Measurements from ENCODE around the gene ZNF23.

ZNF23 gene

DNA sequence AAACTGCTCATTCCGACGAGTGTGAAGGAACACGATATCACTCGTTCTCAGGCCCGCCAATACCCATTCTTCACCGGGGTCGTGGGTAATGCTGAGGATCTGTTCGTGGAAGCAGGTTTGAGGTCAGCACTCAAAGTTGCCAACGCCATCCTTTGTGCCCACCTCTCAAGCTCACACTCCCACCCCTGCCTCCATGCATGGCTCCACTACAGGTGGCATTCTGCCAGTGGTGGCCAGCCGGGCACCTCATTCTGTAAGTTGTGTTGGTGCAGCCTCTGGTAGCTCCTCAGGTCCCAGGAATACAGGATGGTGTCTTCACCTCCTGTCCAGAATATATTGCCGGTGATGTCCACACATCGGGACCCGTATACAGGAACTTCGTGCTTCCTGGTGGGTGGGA is 30.9 kb downstream of the ZNF23 start:
- H3K4me3 ChIP-seq (ENCODE audit: low read depth, low read length): no peak overlapping the region
- TF ChIP-seq, protein P1, sequence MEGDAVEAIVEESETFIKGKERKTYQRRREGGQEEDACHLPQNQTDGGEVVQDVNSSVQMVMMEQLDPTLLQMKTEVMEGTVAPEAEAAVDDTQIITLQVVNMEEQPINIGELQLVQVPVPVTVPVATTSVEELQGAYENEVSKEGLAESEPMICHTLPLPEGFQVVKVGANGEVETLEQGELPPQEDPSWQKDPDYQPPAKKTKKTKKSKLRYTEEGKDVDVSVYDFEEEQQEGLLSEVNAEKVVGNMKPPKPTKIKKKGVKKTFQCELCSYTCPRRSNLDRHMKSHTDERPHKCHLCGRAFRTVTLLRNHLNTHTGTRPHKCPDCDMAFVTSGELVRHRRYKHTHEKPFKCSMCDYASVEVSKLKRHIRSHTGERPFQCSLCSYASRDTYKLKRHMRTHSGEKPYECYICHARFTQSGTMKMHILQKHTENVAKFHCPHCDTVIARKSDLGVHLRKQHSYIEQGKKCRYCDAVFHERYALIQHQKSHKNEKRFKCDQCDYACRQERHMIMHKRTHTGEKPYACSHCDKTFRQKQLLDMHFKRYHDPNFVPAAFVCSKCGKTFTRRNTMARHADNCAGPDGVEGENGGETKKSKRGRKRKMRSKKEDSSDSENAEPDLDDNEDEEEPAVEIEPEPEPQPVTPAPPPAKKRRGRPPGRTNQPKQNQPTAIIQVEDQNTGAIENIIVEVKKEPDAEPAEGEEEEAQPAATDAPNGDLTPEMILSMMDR (IDR thresholded peaks at IDR 0.05; ENCODE audit: low read depth, low read length, missing control alignments): no peak
- no peak for DNase-seq (ENCODE audit: low read depth)

DNA sequence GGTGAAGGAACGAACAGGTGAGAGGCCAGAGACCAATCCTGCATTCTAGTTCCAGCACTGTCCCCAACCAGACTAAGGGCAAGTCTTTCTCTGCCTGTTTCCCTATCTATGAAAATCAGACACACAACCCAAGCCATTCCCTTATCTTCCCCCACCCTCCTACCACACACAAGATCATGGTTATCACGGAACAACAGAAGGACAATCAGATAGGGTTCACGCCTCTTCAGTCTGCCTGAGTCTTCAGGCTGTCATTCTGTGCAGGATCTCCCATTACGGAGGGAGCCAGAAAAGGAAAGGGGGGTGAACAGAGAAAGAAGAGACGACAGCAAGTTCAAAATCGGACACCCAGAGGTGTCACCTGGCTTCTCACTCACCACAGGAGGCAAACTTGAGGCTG is 31.3 kb downstream of the ZNF23 start:
- DNase-seq (ENCODE audit: low read depth): no peak
- H3K4me3 ChIP-seq (ENCODE audit: low read depth, low read length): no peak overlapping the region
- TF ChIP-seq, protein P1 (IDR thresholded peaks at IDR 0.05; ENCODE audit: low read depth, low read length, missing control alignments): no peak

DNA sequence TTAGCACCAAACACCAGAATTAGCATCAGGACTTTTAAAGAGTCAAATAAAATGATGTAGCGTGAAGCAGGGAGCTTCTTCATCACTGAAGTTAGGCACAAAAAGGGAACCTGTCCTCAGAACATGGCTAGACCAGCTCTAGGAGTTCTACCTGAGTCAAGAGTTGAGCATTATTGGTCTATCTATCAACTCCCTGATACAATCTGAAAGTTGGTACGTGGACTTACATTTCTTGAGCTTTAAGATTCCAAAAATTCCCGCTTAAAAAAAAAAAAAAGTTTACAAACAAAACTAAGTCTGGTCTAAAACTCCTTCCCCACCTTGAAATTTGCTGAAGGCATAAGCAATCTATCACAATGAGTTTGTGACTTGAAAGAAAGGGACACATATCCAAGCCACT is 32.5 kb downstream of the ZNF23 start:
- TF ChIP-seq, protein P1 (IDR thresholded peaks at IDR 0.05; ENCODE audit: low read depth, low read length, missing control alignments): no peak
- H3K4me3 ChIP-seq (ENCODE audit: low read depth, low read length): no peak overlapping the region
- no peak for DNase-seq (ENCODE audit: low read depth)

DNA sequence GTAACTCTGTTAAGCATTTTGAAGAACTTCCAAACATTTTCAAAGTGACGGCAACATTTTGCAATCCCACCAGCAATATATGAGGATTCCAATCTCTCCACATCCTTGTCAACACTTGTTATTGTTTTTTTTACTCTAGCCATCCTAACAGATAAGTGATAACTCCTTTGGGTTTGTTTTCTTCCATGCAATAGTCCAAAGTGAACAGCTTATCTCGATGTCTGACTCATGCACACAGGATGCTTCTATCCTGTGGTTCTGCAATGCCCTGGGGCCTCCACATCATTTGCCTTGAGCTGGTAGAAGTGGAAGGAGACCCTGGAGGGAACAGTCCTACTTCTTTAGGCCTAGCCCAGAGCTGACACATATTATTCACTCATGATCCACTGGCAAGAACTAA is 33.2 kb downstream of the ZNF23 start:
- no peak overlapping the region for H3K4me3 ChIP-seq (ENCODE audit: low read depth, low read length)
- TF ChIP-seq, protein P1 (IDR thresholded peaks at IDR 0.05; ENCODE audit: low read depth, low read length, missing control alignments): no peak
- DNase-seq (ENCODE audit: low read depth): no peak

DNA sequence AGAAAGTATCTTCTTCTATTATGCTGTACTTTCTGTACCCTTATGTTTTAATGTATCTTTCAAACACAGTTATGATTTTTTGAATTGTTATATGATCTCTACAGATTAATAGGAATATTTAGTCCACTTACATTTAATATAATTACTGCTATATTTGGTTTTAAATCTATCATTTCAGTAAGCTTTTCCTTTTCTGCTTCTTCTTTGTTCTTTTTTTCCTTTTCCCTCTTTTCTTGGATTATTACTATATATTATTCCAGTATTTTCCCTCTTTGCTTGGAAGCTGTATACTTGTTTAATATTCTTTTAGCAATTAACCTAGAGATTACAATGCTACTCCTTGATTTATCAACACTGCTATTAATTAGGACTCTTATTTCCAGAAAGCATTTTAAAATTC is 33.7 kb downstream of the ZNF23 start:
- H3K4me3 ChIP-seq (ENCODE audit: low read depth, low read length): no peak overlapping the region
- TF ChIP-seq, protein P1 (IDR thresholded peaks at IDR 0.05; ENCODE audit: low read depth, low read length, missing control alignments): no peak
- DNase-seq (ENCODE audit: low read depth): no peak

DNA sequence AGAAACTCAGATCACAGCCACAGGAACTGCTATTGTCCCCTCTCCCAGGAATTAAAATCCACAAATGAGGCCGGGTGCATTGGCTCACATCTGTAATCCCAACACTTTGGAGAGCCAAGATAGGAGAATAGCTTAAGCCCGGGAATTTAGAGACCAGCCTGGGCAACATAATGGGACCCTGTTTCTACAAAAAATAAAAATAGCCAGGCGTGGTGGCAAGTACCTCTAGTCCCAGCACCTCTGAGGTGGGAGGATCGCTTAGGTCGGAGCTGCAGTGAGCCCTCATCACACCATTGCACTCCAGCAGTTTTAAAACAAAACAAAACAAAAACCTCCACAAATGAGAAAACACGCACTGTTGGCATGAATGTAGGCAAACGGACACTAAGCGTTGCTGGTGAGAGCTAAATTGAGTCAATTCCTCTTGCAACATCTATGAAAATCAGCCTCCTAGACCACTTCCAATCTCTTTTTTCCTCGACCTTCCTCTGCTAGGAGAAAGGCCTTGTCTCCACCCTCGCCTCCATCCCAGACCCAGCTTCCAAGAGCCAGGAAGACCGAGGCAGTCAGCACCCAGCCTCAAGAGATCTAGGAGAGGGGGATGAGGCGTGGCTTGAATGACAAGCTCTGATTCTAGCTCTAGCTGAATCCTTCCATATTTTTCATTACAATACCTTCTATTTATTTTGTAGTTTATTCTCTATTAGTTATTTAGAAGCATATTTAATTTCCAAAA is 35.0 kb downstream of the ZNF23 start:
- TF ChIP-seq, protein P1 (IDR thresholded peaks at IDR 0.05; ENCODE audit: low read depth, low read length, missing control alignments): no peak
- H3K4me3 ChIP-seq (ENCODE audit: low read depth, low read length): no peak overlapping the region
- no peak for DNase-seq (ENCODE audit: low read depth)

Data from GM12864 (cell line).